HepG2 (cell line): ENCODE measurements around the gene APH1B. TPM values are rescaled to one million over a fixed set of nuclear protein-coding genes. Genes with fewer than 3 reads are reported as not detected.

Experiments
- CERS6 ChIP-seq: sonication (generic); formaldehyde crosslinking; IDR thresholded peaks from 2 replicates; pipeline ENCODE4 v1.5.0; 2020; ENCODE audit warnings: missing genetic modification reagents
- E2F1 ChIP-seq: sonication (generic); formaldehyde crosslinking; IDR thresholded peaks from 2 replicates; pipeline ENCODE4 v1.5.0; 2020; ENCODE audit warnings: missing genetic modification reagents
- GPN1 ChIP-seq: sonication (generic); formaldehyde crosslinking; IDR thresholded peaks from 2 replicates; pipeline ENCODE4 v1.5.1; 2020; ENCODE audit warnings: missing genetic modification reagents, borderline replicate concordance
- KAT8 ChIP-seq: IDR thresholded peaks from 2 replicates; pipeline ENCODE4 v1.6.1; 2016; ENCODE audit warnings: missing genetic modification reagents, missing compliant biosample characterization
- MXD4 ChIP-seq: IDR thresholded peaks from 2 replicates; pipeline ENCODE4 v1.6.1; 2016; ENCODE audit warnings: mild to moderate bottlenecking, missing biosample characterization, missing genetic modification reagents
- MZF1 ChIP-seq: sonication (generic); formaldehyde crosslinking; IDR thresholded peaks from 2 replicates; pipeline ENCODE4 v1.8.1; 2023; ENCODE audit warnings: mild to moderate bottlenecking, missing genetic modification reagents, borderline replicate concordance
- NR2F2 ChIP-seq: IDR thresholded peaks from 2 replicates; pipeline ENCODE4 v1.6.1; 2012; ENCODE audit warnings: low read depth, inconsistent platforms, borderline replicate concordance
- POGK ChIP-seq: sonication (generic); formaldehyde crosslinking; conservative IDR thresholded peaks from 2 replicates; pipeline ENCODE4 v1.8.0; 2022; ENCODE audit warnings: mild to moderate bottlenecking, moderate library complexity, missing genetic modification reagents
- RERE ChIP-seq: IDR thresholded peaks from 2 replicates; pipeline ENCODE4 v1.6.1; 2016; ENCODE audit warnings: low read depth, missing genetic modification reagents, missing compliant biosample characterization
- SMC3 ChIP-seq: IDR thresholded peaks from 2 replicates; pipeline ENCODE4 v1.6.1; 2011; ENCODE audit warnings: low read length, improper control_type of control experiment
- SRSF4 ChIP-seq: fragments of 200-400 bp; formaldehyde crosslinking; IDR thresholded peaks from one replicate; pipeline ENCODE4 v1.6.1; 2018; ENCODE audit warnings: mild to moderate bottlenecking, low read depth, low read length, moderate library complexity; ENCODE audit not compliant: poor library complexity, severe bottlenecking
- TBP ChIP-seq: sonication (generic); formaldehyde crosslinking; IDR thresholded peaks from 2 replicates; pipeline ENCODE4 v1.5.0; 2020; ENCODE audit warnings: missing genetic modification reagents
- ZBTB21 ChIP-seq: sonication (generic); formaldehyde crosslinking; IDR thresholded peaks from 2 replicates; pipeline ENCODE4 v1.4.0; 2020; ENCODE audit warnings: missing genetic modification reagents
- ZC3H13 ChIP-seq: sonication (generic); formaldehyde crosslinking; IDR thresholded peaks from 2 replicates; pipeline ENCODE4 v1.8.1; 2023; ENCODE audit warnings: mild to moderate bottlenecking, missing genetic modification reagents, moderate library complexity
- ZMAT3 ChIP-seq: sonication (generic); formaldehyde crosslinking; conservative IDR thresholded peaks from 2 replicates; pipeline ENCODE4 v1.7.0; 2021; ENCODE audit warnings: missing genetic modification reagents
- ZNF337 ChIP-seq: sonication (generic); formaldehyde crosslinking; IDR thresholded peaks from 2 replicates; pipeline ENCODE4 v1.5.1; 2020; ENCODE audit warnings: missing genetic modification reagents, low read depth, mild to moderate bottlenecking, borderline replicate concordance
- ZNF556 ChIP-seq: sonication (generic); formaldehyde crosslinking; IDR thresholded peaks from 2 replicates; pipeline ENCODE4 v1.4.0; 2020; ENCODE audit warnings: mild to moderate bottlenecking, missing genetic modification reagents, borderline replicate concordance
- ZNF558 ChIP-seq: sonication (generic); formaldehyde crosslinking; IDR thresholded peaks from 2 replicates; pipeline ENCODE4 v1.9.0; 2022; ENCODE audit warnings: mild to moderate bottlenecking, missing genetic modification reagents, borderline replicate concordance
- ZNF605 ChIP-seq: sonication (generic); formaldehyde crosslinking; IDR thresholded peaks from 2 replicates; pipeline ENCODE4 v1.8.0; 2022; ENCODE audit warnings: mild to moderate bottlenecking, missing genetic modification reagents
- ZNF644 ChIP-seq: IDR thresholded peaks from 2 replicates; pipeline ENCODE4 v1.6.1; 2016; ENCODE audit warnings: low read depth
- ZNF678 ChIP-seq: sonication (generic); formaldehyde crosslinking; IDR thresholded peaks from 2 replicates; pipeline ENCODE4 v1.4.0; 2020; ENCODE audit warnings: mild to moderate bottlenecking, missing genetic modification reagents
- polyA plus RNA-seq, 8 experiments: library from polyadenylated mRNA; depleted of rRNA in 3 of 8; stranded (reverse) in 7 of 8; unstranded in 1 of 8; fragments of >200 nt; fragmentation: Illumina TruSeq in 4 of 8; extraction: Trizol in 4 of 8; gene quantifications; 2 replicates each; pipeline versions ENCODE4 v1.2.1 to v1.2.3, GENCODE V29; 2011 to 2016; ENCODE audit warnings: low read depth in 4 of 8, missing spikeins in 1 of 8, mixed read lengths in 1 of 8; ENCODE audit not compliant: insufficient read depth in 1 of 8
- total RNA-seq, 5 experiments: library from RNA; depleted of rRNA; stranded (reverse); fragments of >200 nt; fragmentation: Illumina TruSeq; extraction: Trizol; gene quantifications; 2 replicates each; pipeline ENCODE4 v1.2.3, GENCODE V29; 2016; ENCODE audit warnings: low read depth in 1 of 5

Gene APH1B
- total and polyA plus RNA-seq, 2 of the 13 experiments (the other 11 are each of a cell fraction or from before 2014, with no cell fraction given) = 0.45 to 1.00 TPM

GRCh38 chr15:63277038-63277892 lies at the start of gene APH1B (continued):
- TF ChIP-seq CERS6 (CRISPR knock-in tag) (no peak), SRSF4 (no peak), ZNF644 (CRISPR knock-in tag) (no peak), ZNF556 (CRISPR knock-in tag) (no peak), MZF1 (CRISPR knock-in tag) (no peak), TBP (no peak), KAT8 (CRISPR knock-in tag) (no peak), ZMAT3 (CRISPR knock-in tag) (0 out of 2 replicates have a peak, but pooled peaks have one; percentile 30), NR2F2 (no peak), E2F1 (CRISPR knock-in tag) (0 out of 2 replicates have a peak, but pooled peaks have one; percentile 24), SMC3 (no peak), ZNF337 (CRISPR knock-in tag) (no peak), RERE (CRISPR knock-in tag) (no peak), ZBTB21 (CRISPR knock-in tag) (no peak), ZNF558 (CRISPR knock-in tag) (no peak), ZNF678 (CRISPR knock-in tag) (no peak), MXD4 (CRISPR knock-in tag) (no peak), GPN1 (CRISPR knock-in tag) (no peak), POGK (CRISPR knock-in tag) (no peak), ZNF605 (0 out of 2 replicates have a peak, but pooled peaks have one; percentile 38), ZC3H13 (no peak)
